ENCODE results near the gene GRAMD1C. TPM values are rescaled to one million over a fixed set of nuclear protein-coding genes. Genes with fewer than 3 reads are reported as not detected.
"Not testable (repeated sequence)": the region's sequence is repeated elsewhere in the genome, so short reads cannot be mapped to it uniquely, and the experiment has no call there.

The GRAMD1C gene
- total RNA-seq, 4 donors from 2014 or later: 16.5 to 70.9 (median 25.5) TPM

DNA sequence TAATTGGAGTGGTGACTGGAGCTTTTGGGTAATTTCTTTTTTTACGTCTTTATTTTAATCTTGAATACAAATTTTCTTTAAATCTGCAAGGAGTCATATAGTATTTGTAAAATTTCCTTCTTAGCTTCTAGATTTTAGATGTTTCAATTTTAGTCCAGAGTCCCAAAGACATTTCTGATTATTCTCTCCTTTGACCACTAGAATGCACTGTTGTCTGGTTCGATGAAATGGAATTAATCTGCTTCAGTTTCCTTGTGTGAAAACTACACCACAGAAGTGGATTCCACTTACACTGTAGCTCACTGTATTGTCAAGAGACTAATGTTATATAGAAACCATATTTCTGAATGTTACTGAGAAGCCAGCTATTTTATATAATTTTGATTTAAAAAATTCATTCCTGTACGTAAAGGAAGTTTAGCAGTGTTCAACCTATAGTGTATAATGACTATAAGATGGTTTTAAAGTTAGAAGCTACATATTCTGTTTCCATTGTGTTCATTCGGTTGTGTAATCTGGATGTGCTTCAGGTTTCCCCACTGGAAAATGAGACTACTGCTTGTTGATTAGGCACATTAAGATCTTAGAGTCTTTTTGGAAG is 6.1 kb downstream of the GRAMD1C start:
- no peak for TF ChIP-seq POLR2A (IDR thresholded peaks at IDR 0.05)
- TF ChIP-seq, protein P1, sequence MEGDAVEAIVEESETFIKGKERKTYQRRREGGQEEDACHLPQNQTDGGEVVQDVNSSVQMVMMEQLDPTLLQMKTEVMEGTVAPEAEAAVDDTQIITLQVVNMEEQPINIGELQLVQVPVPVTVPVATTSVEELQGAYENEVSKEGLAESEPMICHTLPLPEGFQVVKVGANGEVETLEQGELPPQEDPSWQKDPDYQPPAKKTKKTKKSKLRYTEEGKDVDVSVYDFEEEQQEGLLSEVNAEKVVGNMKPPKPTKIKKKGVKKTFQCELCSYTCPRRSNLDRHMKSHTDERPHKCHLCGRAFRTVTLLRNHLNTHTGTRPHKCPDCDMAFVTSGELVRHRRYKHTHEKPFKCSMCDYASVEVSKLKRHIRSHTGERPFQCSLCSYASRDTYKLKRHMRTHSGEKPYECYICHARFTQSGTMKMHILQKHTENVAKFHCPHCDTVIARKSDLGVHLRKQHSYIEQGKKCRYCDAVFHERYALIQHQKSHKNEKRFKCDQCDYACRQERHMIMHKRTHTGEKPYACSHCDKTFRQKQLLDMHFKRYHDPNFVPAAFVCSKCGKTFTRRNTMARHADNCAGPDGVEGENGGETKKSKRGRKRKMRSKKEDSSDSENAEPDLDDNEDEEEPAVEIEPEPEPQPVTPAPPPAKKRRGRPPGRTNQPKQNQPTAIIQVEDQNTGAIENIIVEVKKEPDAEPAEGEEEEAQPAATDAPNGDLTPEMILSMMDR (IDR thresholded peaks at IDR 0.05): peak; percentile 6 to 34
- WGBS: 44% methylated on average over 4 of the region's 4 CpGs
- DNase-seq (ENCODE audit: low spot score in 2 of 2): no peak

DNA sequence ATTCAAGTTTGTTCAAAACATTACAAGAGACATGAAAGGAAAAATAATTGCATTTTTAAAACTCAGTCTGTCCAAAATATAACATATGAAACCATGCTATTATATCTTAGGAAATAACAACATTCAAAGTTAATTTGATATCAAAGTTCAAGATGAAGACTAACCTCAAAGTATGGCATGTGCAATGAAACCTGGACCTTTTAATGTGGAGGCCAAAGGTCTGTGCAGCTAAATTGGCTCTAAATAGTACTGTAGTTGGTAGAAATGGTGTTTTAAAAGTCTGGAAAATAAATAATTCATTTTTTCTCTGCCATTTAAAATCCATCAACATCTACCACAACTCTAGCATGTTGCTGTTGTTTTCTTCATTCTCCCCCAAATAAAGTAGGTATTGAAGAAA is 8.7 kb downstream of the GRAMD1C start:
- Histone ChIP-seq H3K27me3 (no peaks in the 10 kb centered on the region), H3K27ac (no peak overlapping the region), H3K36me3 (no peaks in the 10 kb centered on the region), H3K4me1 (peaks cover 12% of the 10 kb centered on the region), H3K9me3 (no peaks in the 10 kb centered on the region), H3K4me3 (no peak overlapping the region)
- DNase-seq (ENCODE audit: low spot score in 2 of 2): no peak
- no peak for TF ChIP-seq POLR2A (IDR thresholded peaks at IDR 0.05)
- TF ChIP-seq, protein P1 (IDR thresholded peaks at IDR 0.05): no peak
- TF ChIP-seq EP300 (IDR thresholded peaks at IDR 0.05): no peak
- no peak for TF ChIP-seq POLR2AphosphoS5 (IDR thresholded peaks at IDR 0.05)

More for the DNA sequence above, 6.1 kb downstream of the GRAMD1C start:
- Histone ChIP-seq H3K9me3 (no peaks in the 10 kb centered on the region), H3K36me3 (no peaks in the 10 kb centered on the region), H3K27me3 (no peaks in the 10 kb centered on the region), H3K27ac (no peak overlapping the region), H3K4me1 (peaks cover 12% of the 10 kb centered on the region), H3K4me3 (no peak overlapping the region)

DNA sequence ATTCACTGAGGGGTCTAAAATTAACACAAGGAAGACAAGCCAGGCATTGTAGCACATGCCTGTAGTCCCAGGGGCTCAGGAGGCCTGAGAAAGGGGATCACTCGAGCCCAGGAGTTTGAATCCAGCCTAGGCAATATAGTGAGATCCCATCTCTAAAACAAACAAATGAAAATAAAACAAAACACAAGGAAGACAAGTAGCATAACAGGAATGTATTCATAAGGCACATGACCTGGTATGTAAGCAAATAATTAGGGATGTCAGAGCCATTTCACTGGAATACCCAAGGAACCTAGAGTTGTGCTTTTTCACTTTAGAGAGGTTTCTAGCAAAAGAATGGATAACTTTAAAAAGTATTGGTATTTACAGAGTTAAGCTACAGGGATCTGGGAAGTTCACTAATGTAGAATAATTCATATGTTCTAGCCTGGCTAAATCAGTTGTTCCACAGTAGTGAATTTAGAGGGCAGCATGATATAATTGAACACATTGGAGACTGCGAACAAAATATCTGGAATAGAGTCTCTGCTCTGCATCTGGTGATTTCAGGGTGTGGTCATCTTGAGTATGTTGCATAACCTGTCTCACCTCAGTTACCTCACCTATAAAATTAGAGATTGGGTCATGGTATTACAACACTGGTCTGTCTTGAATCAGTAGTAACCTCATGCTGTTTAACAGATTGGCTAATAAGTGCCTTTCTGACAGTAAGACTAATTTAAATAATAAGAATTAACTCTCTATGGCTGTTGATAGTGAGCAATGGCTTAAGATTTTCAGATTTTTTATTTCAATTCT is 9.3 kb downstream of the GRAMD1C start:
- no peak for DNase-seq (ENCODE audit: low spot score in 2 of 2)

DNA sequence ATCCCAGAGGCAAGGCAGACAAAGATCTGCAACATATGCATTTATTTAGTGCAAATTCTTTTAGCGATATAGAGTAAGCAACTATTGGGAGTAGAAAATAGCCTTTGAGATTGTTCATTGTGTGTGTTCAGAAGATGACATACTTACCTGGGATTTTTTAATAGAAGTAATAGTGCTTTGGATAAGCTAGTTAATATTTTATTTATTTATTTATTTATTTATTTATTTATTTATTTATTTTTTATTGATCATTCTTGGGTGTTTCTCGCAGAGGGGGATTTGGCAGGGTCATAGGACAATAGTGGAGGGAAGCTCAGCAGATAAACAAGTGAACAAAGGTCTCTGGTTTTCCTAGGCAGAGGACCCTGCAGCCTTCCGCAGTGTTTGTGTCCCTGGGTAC is 10.5 kb downstream of the GRAMD1C start:
- H3K9me3 ChIP-seq; H3K27ac ChIP-seq; H3K4me3 ChIP-seq; DNase-seq (ENCODE audit: low spot score in 2 of 2); H3K27me3 ChIP-seq; H3K36me3 ChIP-seq: not testable (repeated sequence)
- 88% methylated on average over 3 of the region's 3 CpGs for WGBS
- peaks cover 12% of the 10 kb centered on the region for H3K4me1 ChIP-seq

More for the DNA sequence above, 9.3 kb downstream of the GRAMD1C start:
- Histone ChIP-seq H3K4me1 (peaks cover 12% of the 10 kb centered on the region), H3K36me3 (no peaks in the 10 kb centered on the region), H3K4me3 (no peak overlapping the region), H3K27me3 (no peaks in the 10 kb centered on the region), H3K27ac (no peak overlapping the region), H3K9me3 (no peaks in the 10 kb centered on the region)
- WGBS: 64% methylated on average over 2 of the region's 2 CpGs
- peak in 1 of 3 donors; percentile 10 for TF ChIP-seq POLR2AphosphoS5 (IDR thresholded peaks at IDR 0.05)
- TF ChIP-seq POLR2A (IDR thresholded peaks at IDR 0.05): no peak
- TF ChIP-seq, protein P1 (IDR thresholded peaks at IDR 0.05): no peak
- TF ChIP-seq EP300 (IDR thresholded peaks at IDR 0.05): no peak

DNA sequence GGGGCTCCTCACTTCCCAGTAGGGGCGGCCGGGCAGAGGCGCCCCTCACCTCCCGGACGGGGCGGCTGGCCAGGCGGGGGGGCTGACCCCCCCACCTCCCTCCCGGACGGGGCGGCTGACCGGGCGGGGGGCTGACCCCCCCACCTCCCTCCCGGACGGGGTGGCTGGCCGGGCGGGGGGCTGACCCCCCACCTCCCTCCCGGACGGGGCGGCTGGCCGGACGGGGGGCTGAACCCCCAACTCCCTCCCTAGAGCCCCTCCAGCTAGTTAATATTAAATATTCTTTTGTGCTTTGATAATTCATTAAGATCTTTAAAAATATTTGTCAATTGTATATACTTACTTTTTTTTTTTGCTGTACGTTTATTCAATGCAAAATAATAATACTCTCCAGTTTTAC is 11.3 kb downstream of the GRAMD1C start:
- H3K4me1 ChIP-seq: peaks cover 12% of the 10 kb centered on the region
- not testable (repeated sequence) for H3K4me3 ChIP-seq; H3K27me3 ChIP-seq; H3K27ac ChIP-seq; H3K9me3 ChIP-seq; DNase-seq (ENCODE audit: low spot score in 2 of 2); H3K36me3 ChIP-seq
- WGBS: 96% methylated on average over 13 of the region's 22 CpGs

DNA sequence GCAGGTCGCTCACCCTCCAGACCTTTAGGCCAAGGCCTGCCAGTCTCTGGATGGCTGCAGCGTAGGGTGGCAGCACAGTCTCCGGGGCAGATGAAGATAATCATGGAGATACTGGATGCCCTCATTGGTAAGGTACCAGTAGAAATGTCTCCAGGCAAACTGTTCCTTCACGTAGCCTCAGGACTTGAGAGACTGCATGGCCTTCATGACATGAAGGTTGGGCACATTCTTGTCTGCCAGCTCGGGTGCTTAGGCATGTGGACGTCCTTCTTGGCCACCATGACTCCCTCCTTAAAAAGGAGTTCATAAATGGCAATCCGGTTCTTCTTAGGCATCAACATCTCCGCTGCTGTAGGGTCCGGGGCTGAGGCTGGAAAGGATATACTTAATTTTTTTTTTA is 11.8 kb downstream of the GRAMD1C start:
- H3K27ac ChIP-seq; H3K9me3 ChIP-seq; H3K27me3 ChIP-seq; H3K36me3 ChIP-seq; DNase-seq (ENCODE audit: low spot score in 2 of 2); H3K4me3 ChIP-seq: not testable (repeated sequence)
- peaks cover 12% of the 10 kb centered on the region for H3K4me1 ChIP-seq
- 87% methylated on average over 9 of the region's 9 CpGs for WGBS

Measured in suprapubic skin (tissue), 4 donors.